K562 (cell line): Measurements from ENCODE around the gene LOXL3. TPM values are rescaled to one million over a fixed set of nuclear protein-coding genes. Genes with fewer than 3 reads are reported as not detected.

Source experiments
- ARHGAP35 ChIP-seq: fragments of 450-650 bp; IDR thresholded peaks from 2 replicates; pipeline ENCODE4 v1.6.1; 2018; ENCODE audit not compliant: partially characterized antibody
- BACH1 ChIP-seq: fragments of 200-800 bp; sonication (Bioruptor generic); IDR thresholded peaks from 2 replicates; pipeline ENCODE4 v1.6.1; 2016; ENCODE audit warnings: missing genetic modification characterization, missing compliant biosample characterization
- BCOR ChIP-seq: fragments of 450-650 bp; IDR thresholded peaks from 2 replicates; pipeline ENCODE4 v1.6.1; 2016
- FOXM1 ChIP-seq, 2 experiments: fragments of 450-650 bp in 1 of 2; sonication (generic) in 1 of 2; formaldehyde crosslinking in 1 of 2; IDR thresholded peaks; 2 replicates each; pipeline versions ENCODE4 v1.6.1 to v1.9.0; 2017 to 2022; ENCODE audit warnings: low read depth in 2 of 2, mild to moderate bottlenecking in 2 of 2, missing genetic modification reagents in 1 of 2, moderate library complexity in 1 of 2
- GTF2F1 ChIP-seq: IDR thresholded peaks from 2 replicates; pipeline ENCODE4 v1.6.1; 2011; ENCODE audit warnings: low read depth, low read length, improper control_type of control experiment
- MED1 ChIP-seq: sonication (generic); formaldehyde crosslinking; IDR thresholded peaks from 2 replicates; pipeline ENCODE4 v1.8.1; 2023; ENCODE audit warnings: missing genetic modification reagents, borderline replicate concordance
- POLR3A ChIP-seq: IDR thresholded peaks from 2 replicates; pipeline ENCODE4 v1.6.1; 2011; ENCODE audit warnings: borderline replicate concordance, mild to moderate bottlenecking, moderate library complexity; ENCODE audit not compliant: insufficient read length, insufficient read depth; ENCODE audit errors: extremely low read depth
- PPARD ChIP-seq: fragments of 250-450 bp; sonication (Bioruptor Pico); IDR thresholded peaks from 2 replicates; pipeline ENCODE4 v1.8.0; 2022; ENCODE audit warnings: inconsistent platforms, mild to moderate bottlenecking, moderate library complexity
- PURB ChIP-seq: sonication (generic); formaldehyde crosslinking; IDR thresholded peaks from 2 replicates; pipeline ENCODE4 v1.9.0; 2021; ENCODE audit warnings: low read depth, mild to moderate bottlenecking, missing genetic modification reagents
- RBM34 ChIP-seq: fragments of 200-400 bp; formaldehyde crosslinking; IDR thresholded peaks from 2 replicates; pipeline ENCODE4 v1.6.1; 2018; ENCODE audit warnings: low read length, borderline replicate concordance; ENCODE audit not compliant: insufficient read depth
- RFX7 ChIP-seq: fragments of 250-450 bp; sonication (Bioruptor Pico); IDR thresholded peaks from 2 replicates; pipeline ENCODE4 v1.5.1; 2021; ENCODE audit warnings: mild to moderate bottlenecking
- SAFB ChIP-seq: fragments of 200-400 bp; formaldehyde crosslinking; IDR thresholded peaks from 2 replicates; pipeline ENCODE4 v1.6.1; 2017; ENCODE audit warnings: low read depth, low read length, borderline replicate concordance
- SETDB1 ChIP-seq: IDR thresholded peaks from one replicate; pipeline ENCODE4 v1.6.1; 2012; ENCODE audit warnings: low read length, control low read depth, inconsistent platforms
- SMAD2 ChIP-seq: fragments of 150-350 bp; IDR thresholded peaks from 2 replicates; pipeline ENCODE4 v1.6.1; 2014; ENCODE audit warnings: low read depth, mild to moderate bottlenecking, low read length
- SUPT5H ChIP-seq: fragments of 450-650 bp; IDR thresholded peaks from 2 replicates; pipeline ENCODE4 v1.6.1; 2016
- TCF3 ChIP-seq: sonication (generic); formaldehyde crosslinking; IDR thresholded peaks from 2 replicates; pipeline ENCODE4 v1.4.0; 2020; ENCODE audit warnings: mild to moderate bottlenecking, missing genetic modification reagents
- TFAM ChIP-seq: fragments of 250-450 bp; sonication (Bioruptor Pico); conservative IDR thresholded peaks from 2 replicates; pipeline ENCODE4 v1.5.0; 2021; ENCODE audit warnings: mild to moderate bottlenecking, moderate library complexity
- ZFX ChIP-seq: sonication (generic); formaldehyde crosslinking; IDR thresholded peaks from 2 replicates; pipeline ENCODE4 v1.8.0; 2022; ENCODE audit warnings: mild to moderate bottlenecking, missing genetic modification reagents, moderate library complexity
- ZNF140 ChIP-seq: fragments of 250-450 bp; sonication (Bioruptor Pico); IDR thresholded peaks from 2 replicates; pipeline ENCODE4 v1.8.0; 2021; ENCODE audit warnings: moderate library complexity, mild to moderate bottlenecking, inconsistent platforms
- ZNF197 ChIP-seq: fragments of 200-800 bp; sonication (Bioruptor generic); IDR thresholded peaks from 2 replicates; pipeline ENCODE4 v1.6.1; 2016; ENCODE audit warnings: low read depth, missing genetic modification characterization, missing compliant biosample characterization
- ZNF764 ChIP-seq: fragments of 250-450 bp; sonication (Bioruptor Pico); IDR thresholded peaks from 2 replicates; pipeline ENCODE4 v1.4.0; 2020; ENCODE audit warnings: low read depth, mild to moderate bottlenecking, moderate library complexity
- ZNF77 ChIP-seq: fragments of 250-450 bp; sonication (Bioruptor Pico); IDR thresholded peaks from 2 replicates; pipeline ENCODE4 v1.5.0; 2020
- polyA plus RNA-seq, 8 experiments: library from polyadenylated mRNA; depleted of rRNA in 4 of 8; stranded (reverse) in 5 of 8; unstranded in 3 of 8; fragments of >200 nt; fragmentation: Nextera tagmentation in 2 of 8; fragmentation: Illumina TruSeq in 1 of 8; extraction: Ambion mirVana in 2 of 8; extraction: Trizol in 1 of 8; gene quantifications; 2 replicates each; pipeline versions ENCODE4 v1.2.1 to v1.2.3, GENCODE V29; 2011 to 2014; ENCODE audit warnings: inconsistent platforms in 1 of 8, missing spikeins in 1 of 8
- total RNA-seq, 7 experiments: library from RNA; depleted of rRNA in 6 of 7; stranded (reverse); fragments of >200 nt in 6 of 7; fragmentation: Illumina TruSeq in 2 of 7; extraction: Trizol in 2 of 7; gene quantifications; 2 replicates each; pipeline versions ENCODE4 v1.2.1 to v1.2.3, GENCODE V29; 2011 to 2021; ENCODE audit warnings: low replicate concordance in 1 of 7
- TF ChIP-seq, protein P1 (sequence below): fragments of 450-650 bp; IDR thresholded peaks from 2 replicates; pipeline ENCODE4 v1.6.1; 2018; ENCODE audit not compliant: partially characterized antibody
- TF ChIP-seq, protein P2 (sequence below): fragments of 250-450 bp; sonication (Bioruptor Pico); IDR thresholded peaks from 2 replicates; pipeline ENCODE4 v1.8.0; 2021; ENCODE audit warnings: moderate library complexity, mild to moderate bottlenecking, inconsistent platforms
- TF ChIP-seq, protein P3 (sequence below): fragments of 450-650 bp; conservative IDR thresholded peaks from 2 replicates; pipeline ENCODE4 v1.6.1; 2016; ENCODE audit warnings: missing genetic modification characterization, low read depth, mild to moderate bottlenecking, missing compliant biosample characterization, moderate library complexity

The LOXL3 gene
- total and polyA plus RNA-seq, 9 of the 15 experiments (the other 6 are each of a cell fraction or from before 2014, with no cell fraction given), result 0.22 to 0.99 (median 0.31) TPM

DNA sequence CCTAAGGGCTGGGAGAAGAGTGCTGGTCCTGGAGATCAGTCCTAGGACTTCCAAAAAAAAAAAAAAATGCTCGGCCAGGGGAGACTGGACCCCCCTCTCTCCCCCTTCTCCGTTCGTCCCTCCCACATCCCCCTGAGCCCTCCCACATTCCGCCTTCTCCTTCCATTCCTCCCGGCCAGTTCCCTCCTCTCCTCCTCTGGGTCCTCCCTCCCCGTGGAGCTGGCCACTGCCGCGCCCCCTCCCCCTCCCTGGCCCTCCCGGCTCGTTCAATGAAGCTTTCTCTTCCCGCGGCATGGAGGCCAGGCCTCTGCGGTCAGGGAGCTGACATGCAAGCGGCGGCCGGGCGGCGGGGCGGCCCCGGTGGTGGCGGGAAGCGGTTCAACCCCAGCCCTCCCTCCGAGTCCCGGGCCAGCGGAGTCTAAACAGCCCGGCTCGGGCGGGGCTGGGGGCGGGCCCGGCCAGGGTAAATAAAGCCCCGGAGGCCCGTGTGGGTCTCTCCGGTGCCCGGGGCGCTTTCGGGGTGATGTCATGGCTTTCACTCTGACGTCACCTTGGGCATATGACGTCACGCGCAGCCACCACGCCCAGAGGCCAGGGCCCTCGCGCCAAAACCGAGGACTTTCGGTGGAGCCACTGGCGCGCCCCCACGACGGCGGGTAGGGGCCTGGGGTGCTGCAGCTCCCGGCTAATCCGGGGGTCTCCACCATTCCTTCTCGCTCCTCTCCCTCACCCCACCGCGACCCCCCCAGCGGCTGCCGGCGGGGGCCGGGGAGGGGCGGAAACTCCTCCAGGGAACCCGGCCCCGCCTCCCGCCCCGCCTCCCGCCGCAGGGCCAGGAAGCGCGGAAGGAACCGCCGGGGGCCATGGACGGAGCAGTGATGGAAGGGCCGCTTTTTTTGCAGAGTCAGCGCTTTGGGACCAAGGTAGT, at the start of gene LOXL3, which contains the start of gene DOK1 (continued):
- TF ChIP-seq MED1 (CRISPR knock-in tag), result no peak
- no peak for TF ChIP-seq PURB (CRISPR knock-in tag)
- TF ChIP-seq RFX7 (CRISPR knock-in tag), result no peak
- TF ChIP-seq, protein P1, sequence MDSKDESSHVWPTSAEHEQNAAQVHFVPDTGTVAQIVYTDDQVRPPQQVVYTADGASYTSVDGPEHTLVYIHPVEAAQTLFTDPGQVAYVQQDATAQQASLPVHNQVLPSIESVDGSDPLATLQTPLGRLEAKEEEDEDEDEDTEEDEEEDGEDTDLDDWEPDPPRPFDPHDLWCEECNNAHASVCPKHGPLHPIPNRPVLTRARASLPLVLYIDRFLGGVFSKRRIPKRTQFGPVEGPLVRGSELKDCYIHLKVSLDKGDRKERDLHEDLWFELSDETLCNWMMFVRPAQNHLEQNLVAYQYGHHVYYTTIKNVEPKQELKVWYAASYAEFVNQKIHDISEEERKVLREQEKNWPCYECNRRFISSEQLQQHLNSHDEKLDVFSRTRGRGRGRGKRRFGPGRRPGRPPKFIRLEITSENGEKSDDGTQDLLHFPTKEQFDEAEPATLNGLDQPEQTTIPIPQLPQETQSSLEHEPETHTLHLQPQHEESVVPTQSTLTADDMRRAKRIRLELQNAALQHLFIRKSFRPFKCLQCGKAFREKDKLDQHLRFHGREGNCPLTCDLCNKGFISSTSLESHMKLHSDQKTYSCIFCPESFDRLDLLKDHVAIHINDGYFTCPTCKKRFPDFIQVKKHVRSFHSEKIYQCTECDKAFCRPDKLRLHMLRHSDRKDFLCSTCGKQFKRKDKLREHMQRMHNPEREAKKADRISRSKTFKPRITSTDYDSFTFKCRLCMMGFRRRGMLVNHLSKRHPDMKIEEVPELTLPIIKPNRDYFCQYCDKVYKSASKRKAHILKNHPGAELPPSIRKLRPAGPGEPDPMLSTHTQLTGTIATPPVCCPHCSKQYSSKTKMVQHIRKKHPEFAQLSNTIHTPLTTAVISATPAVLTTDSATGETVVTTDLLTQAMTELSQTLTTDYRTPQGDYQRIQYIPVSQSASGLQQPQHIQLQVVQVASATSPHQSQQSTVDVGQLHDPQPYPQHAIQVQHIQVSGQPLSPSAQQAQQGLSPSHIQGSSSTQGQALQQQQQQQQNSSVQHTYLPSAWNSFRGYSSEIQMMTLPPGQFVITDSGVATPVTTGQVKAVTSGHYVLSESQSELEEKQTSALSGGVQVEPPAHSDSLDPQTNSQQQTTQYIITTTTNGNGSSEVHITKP, result no peak
- TF ChIP-seq GTF2F1, result no peak
- TF ChIP-seq ZNF764 (CRISPR knock-in tag), result no peak
- TF ChIP-seq ARHGAP35, result no peak
- no peak for TF ChIP-seq BACH1 (tag)
- TF ChIP-seq ZNF77 (CRISPR knock-in tag), result no peak
- TF ChIP-seq TCF3, result no peak
- no peak for TF ChIP-seq TFAM (CRISPR knock-in tag)
- no peak for TF ChIP-seq SAFB
- no peak for TF ChIP-seq SETDB1
- TF ChIP-seq BCOR, result no peak
- no peak for TF ChIP-seq POLR3A
- TF ChIP-seq, protein P2, sequence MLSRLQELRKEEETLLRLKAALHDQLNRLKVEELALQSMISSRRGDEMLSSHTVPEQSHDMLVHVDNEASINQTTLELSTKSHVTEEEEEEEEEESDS (CRISPR knock-in tag), result no peak
- no peak for TF ChIP-seq SMAD2
- TF ChIP-seq, protein P3, sequence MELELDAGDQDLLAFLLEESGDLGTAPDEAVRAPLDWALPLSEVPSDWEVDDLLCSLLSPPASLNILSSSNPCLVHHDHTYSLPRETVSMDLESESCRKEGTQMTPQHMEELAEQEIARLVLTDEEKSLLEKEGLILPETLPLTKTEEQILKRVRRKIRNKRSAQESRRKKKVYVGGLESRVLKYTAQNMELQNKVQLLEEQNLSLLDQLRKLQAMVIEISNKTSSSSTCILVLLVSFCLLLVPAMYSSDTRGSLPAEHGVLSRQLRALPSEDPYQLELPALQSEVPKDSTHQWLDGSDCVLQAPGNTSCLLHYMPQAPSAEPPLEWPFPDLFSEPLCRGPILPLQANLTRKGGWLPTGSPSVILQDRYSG (tag), result no peak
- no peak for TF ChIP-seq ZNF140 (CRISPR knock-in tag)
- TF ChIP-seq SUPT5H, result no peak; the same call in 1 of the 2 replicates
- no peak for TF ChIP-seq ZNF197 (CRISPR knock-in tag)
- TF ChIP-seq ZFX (CRISPR knock-in tag), result peak; percentile 75
- TF ChIP-seq PPARD (CRISPR knock-in tag), result no peak
- TF ChIP-seq RBM34, result no peak
- TF ChIP-seq FOXM1 (IDR thresholded peaks at IDR 0.05; ENCODE audit: low read depth), result no peak
- no peak for TF ChIP-seq FOXM1 (CRISPR knock-in tag; IDR thresholded peaks at IDR 0.05; ENCODE audit: low read depth)
